ENCODE measurements around the gene TSEN2.

The TSEN2 gene
- total RNA-seq = 8.1 to 39.6 (median 31.4) reads per million in 9 experiments

DNA sequence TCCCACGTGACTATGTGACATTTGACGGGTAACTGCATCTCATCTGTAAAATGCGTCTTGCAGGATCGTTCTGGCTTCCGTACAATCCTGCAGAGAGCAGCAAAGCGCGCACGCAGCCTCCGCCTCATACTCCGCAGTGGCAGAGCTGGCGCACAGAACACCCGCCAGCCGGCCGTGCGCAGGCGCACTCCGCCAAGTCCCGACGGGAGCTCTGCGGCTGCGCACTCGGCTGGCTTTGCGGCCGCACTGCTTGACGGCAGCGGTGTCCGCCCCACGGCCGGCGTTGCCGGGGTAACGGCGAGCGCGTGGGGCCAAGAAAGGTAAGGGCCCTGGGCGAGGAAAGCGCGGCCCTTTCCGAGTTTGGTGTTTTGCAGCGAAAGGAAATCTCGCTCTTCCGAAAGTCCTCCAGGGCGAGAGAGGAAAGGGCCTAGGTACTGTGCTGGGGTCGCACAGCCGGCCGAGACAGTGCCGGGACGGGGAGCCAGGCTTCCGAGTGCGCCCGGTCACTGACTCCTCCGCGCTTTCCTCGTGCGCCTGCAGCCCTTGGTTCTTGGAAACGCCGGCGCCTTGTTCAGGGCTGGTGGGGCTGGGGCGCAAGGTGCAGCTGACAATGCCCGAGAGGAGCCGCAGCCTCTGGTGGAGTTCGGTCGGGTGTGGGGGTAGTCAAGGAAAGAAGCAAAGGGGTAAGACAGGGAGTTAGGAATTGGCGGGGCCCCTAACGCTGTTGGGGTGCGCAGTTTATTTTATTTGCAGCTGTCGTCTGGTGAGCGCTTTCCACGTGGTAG, at the start of gene TSEN2:
TSEN2 (plus strand) TSS at position 283 of the 785 bp plus-strand sequence. CDS start 5,321 bp downstream, outside the sequence.
- ATAC-seq (replicated peaks) (peak; percentile 93), DNase-seq (peak; percentile 95 to 98 (median 97))
- Mint-ChIP-seq H3K27me3 (no peaks in the 10 kb centered on the region), H3K36me3 (ENCODE audit: insufficient read depth) (peaks cover 15% of the 10 kb centered on the region), H3K4me1 (ENCODE audit: low read depth in 2 of 2) (peaks cover 22 to 24% of the 10 kb centered on the region in 2 donors), H3K27ac (peak within 1 kb of the TSS; percentile 95), H3K4me3 (peak within 1 kb of the TSS; percentile 91 to 95), H3K9me3 (no peaks in the 10 kb centered on the region)

DNA sequence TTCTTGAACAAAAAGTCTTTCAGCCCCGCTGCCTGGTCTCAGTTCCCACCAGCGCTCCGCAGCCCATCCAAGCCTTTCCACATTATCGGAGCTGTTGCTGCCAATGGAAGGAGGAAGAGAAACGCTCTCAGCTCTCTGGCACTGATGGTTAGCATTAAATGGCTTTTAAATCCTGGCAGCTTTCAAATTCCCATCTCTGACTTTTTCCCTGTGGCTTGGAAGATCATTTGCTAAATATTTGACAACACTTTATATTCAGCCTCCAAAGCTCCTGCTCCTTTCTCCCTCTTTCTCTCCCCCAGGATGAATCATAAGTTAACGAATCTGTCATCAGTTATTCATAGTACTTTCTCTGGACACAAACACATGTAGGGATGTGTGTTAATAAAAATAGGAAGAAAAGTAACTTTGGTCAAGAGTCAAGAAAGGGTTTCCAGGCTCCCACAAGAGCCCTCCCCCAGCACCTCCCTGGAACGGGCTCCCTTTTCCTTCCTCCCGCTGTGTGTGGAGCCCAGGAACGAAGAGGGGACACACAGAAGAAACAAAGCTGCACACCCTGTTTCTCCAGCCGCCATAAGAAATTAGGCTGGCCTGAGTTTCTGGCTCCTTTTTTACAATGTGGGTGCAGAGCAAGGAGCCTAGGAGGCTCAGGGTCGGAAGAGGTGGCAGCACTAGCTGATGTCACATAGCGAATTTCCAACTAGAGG, 47.6 kb upstream of the TSEN2 start:
- H3K27me3 Mint-ChIP-seq = peaks cover 0 to 45% of the 10 kb centered on the region in 2 donors
- H3K36me3 Mint-ChIP-seq (ENCODE audit: insufficient read depth) = no peaks in the 10 kb centered on the region
- no peak overlapping the region for H3K27ac Mint-ChIP-seq
- DNase-seq (no peak), ATAC-seq (replicated peaks) (no peak)
- no peaks in the 10 kb centered on the region for H3K4me1 Mint-ChIP-seq (ENCODE audit: low read depth in 2 of 2)
- H3K9me3 Mint-ChIP-seq = no peaks in the 10 kb centered on the region
- H3K4me3 Mint-ChIP-seq = no peak overlapping the region

- Mint-ChIP-seq H3K36me3 (ENCODE audit: insufficient read depth) (no peaks in the 10 kb centered on the region), H3K4me1 (ENCODE audit: low read depth in 2 of 2) (no peaks in the 10 kb centered on the region), H3K9me3 (no peaks in the 10 kb centered on the region), H3K27ac (no peak overlapping the region), H3K27me3 (peaks cover 0 to 48% of the 10 kb centered on the region in 2 donors), H3K4me3 (no peak overlapping the region)
- ATAC-seq (replicated peaks) (no peak), DNase-seq (no peak)
Observed at GRCh38 chr3:12437221-12437605, 47.1 kb upstream of the TSEN2 start.

GRCh38 chr3:12437861-12438260, 46.4 kb upstream of the TSEN2 start:
- ATAC-seq (replicated peaks) (no peak), DNase-seq (no peak)
- no peaks in the 10 kb centered on the region for H3K9me3 Mint-ChIP-seq
- peaks cover under 1 to 53% of the 10 kb centered on the region in 2 donors for H3K27me3 Mint-ChIP-seq
- H3K36me3 Mint-ChIP-seq (ENCODE audit: insufficient read depth) = no peaks in the 10 kb centered on the region
- H3K4me1 Mint-ChIP-seq (ENCODE audit: low read depth in 2 of 2) = no peaks in the 10 kb centered on the region
- H3K4me3 Mint-ChIP-seq = no peak overlapping the region
- no peak overlapping the region for H3K27ac Mint-ChIP-seq

GRCh38 chr3:12438318-12438717, 46.0 kb upstream of the TSEN2 start:
- Mint-ChIP-seq H3K36me3 (ENCODE audit: insufficient read depth) (no peaks in the 10 kb centered on the region), H3K4me3 (no peak overlapping the region), H3K27ac (no peak overlapping the region), H3K27me3 (peaks cover 5 to 58% of the 10 kb centered on the region in 2 donors), H3K4me1 (ENCODE audit: low read depth in 2 of 2) (no peaks in the 10 kb centered on the region), H3K9me3 (no peaks in the 10 kb centered on the region)
- DNase-seq (no peak), ATAC-seq (replicated peaks) (no peak)

DNA sequence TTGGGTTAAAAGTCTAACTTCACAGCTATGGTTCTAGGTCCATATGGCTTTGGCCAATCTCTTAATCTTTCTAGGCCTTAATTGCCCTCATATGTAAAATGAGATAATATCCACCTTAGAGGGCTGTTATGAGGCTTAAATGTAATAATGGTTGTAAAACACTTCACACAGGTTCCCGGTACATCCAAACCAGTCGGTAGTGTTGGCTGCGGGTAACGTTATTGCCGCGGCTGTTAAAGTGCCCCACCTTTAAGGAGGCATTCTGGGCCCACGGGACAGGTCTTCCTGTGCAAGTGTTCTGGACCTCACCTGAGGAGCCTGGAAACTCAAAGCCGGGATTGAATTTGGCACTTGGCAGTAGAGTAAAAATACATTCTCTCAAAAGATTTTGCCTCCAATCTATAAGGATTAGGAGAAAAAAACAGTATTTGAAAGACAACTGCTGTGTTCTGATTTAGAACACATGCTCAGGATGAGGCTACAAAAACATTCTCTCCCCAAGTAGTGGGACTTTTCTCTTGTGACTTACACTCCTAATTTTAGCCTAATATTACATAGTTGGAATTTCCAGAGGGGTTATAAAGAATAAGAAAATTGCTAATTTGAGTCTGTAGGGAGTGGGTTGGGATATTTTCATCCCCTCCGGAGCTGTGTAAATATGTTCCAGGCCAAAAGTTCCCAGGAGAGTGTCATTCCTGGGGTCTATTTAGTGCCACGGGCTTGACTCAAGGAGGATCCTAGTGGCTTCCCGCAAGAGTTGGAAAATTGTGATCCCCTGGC, 44.9 kb upstream of the TSEN2 start:
- Mint-ChIP-seq H3K9me3 (no peaks in the 10 kb centered on the region), H3K27ac (no peak overlapping the region), H3K4me3 (no peak overlapping the region), H3K4me1 (ENCODE audit: low read depth in 2 of 2) (no peaks in the 10 kb centered on the region), H3K27me3 (peaks cover 14 to 68% of the 10 kb centered on the region in 2 donors), H3K36me3 (ENCODE audit: insufficient read depth) (no peaks in the 10 kb centered on the region)
- DNase-seq = no peak
- no peak for ATAC-seq (replicated peaks)

- H3K36me3 Mint-ChIP-seq (ENCODE audit: insufficient read depth) = no peaks in the 10 kb centered on the region
- DNase-seq = no peak
- no peaks in the 10 kb centered on the region for H3K9me3 Mint-ChIP-seq
- H3K4me3 Mint-ChIP-seq = no peak overlapping the region
- H3K27ac Mint-ChIP-seq = no peak overlapping the region
- H3K4me1 Mint-ChIP-seq (ENCODE audit: low read depth in 2 of 2) = no peaks in the 10 kb centered on the region
- no peak for ATAC-seq (replicated peaks)
- peaks cover 24 to 70% of the 10 kb centered on the region in 2 donors for H3K27me3 Mint-ChIP-seq
Observed at GRCh38 chr3:12440927-12441714, 43.2 kb upstream of the TSEN2 start.

- ATAC-seq (replicated peaks) (no peak), DNase-seq (no peak)
- Mint-ChIP-seq H3K4me1 (ENCODE audit: low read depth in 2 of 2) (no peaks in the 10 kb centered on the region), H3K27me3 (peaks cover 27 to 57% of the 10 kb centered on the region in 2 donors), H3K27ac (no peak overlapping the region), H3K4me3 (no peak overlapping the region), H3K36me3 (ENCODE audit: insufficient read depth) (no peaks in the 10 kb centered on the region), H3K9me3 (no peaks in the 10 kb centered on the region)
Observed at GRCh38 chr3:12442654-12443501, 41.4 kb upstream of the TSEN2 start.

- no peaks in the 10 kb centered on the region for H3K36me3 Mint-ChIP-seq (ENCODE audit: insufficient read depth)
- no peak overlapping the region for H3K27ac Mint-ChIP-seq
Observed at GRCh38 chr3:12443781-12444522, 40.3 kb upstream of the TSEN2 start.

DNA sequence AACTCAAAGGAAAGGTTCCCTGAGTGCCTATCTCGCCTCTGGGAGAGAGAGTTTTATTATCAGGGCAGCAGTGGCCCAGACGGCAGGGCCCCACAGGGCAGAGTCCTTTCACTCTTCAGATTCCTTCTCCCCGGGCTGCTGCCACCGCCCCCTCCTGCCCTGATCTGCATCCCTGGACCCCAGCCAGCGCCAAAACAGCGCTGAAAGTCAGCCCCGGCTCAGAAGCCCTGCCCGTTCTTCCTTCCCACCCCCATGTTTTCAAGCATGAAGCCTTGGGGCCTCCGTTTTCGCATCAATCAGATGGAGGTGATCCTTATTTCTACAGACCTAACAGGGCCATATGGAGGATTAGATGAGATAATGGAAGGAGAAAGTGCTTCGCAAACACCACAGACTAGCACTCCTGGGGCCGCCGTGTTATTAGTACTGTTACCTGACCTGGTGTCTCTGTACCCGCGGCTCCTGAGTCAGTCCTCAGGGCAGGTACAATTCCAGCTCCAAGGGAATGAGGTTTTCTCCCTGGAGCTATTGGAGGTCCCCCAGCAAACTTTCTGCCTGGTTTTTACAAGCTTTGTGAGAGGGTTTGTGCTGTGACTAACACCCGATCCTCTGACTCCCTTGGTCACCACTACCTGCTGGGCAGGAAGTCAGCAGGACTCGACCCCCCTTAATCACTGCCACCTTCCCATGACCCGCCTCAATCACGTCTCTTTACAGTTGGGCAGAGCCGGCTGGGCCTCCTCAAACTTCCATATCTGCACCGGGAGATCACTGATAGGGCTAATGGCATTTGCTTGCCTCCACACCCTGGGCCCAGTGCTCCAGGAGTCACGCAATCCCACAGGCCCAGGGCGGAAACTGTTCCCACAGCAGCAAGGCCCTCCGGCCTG, 39.5 kb upstream of the TSEN2 start:
- no peak for DNase-seq
- no peaks in the 10 kb centered on the region for H3K9me3 Mint-ChIP-seq
- H3K36me3 Mint-ChIP-seq (ENCODE audit: insufficient read depth) = no peaks in the 10 kb centered on the region
- no peaks in the 10 kb centered on the region for H3K4me1 Mint-ChIP-seq (ENCODE audit: low read depth in 2 of 2)
- H3K27ac Mint-ChIP-seq = no peak overlapping the region
- H3K4me3 Mint-ChIP-seq = no peak overlapping the region
- peaks cover 27 to 51% of the 10 kb centered on the region in 2 donors for H3K27me3 Mint-ChIP-seq
- no peak for ATAC-seq (replicated peaks)

More at GRCh38 chr3:12443781-12444522, 40.3 kb upstream of the TSEN2 start:
- Mint-ChIP-seq H3K4me3 (no peak overlapping the region), H3K27me3 (peaks cover 27 to 51% of the 10 kb centered on the region in 2 donors), H3K9me3 (no peaks in the 10 kb centered on the region), H3K4me1 (ENCODE audit: low read depth in 2 of 2) (no peaks in the 10 kb centered on the region)
- DNase-seq (no peak), ATAC-seq (replicated peaks) (no peak)
